HEK293 (cell line): ENCODE results near the gene EHD2.

Source experiments
- CTCF ChIP-seq: fragments of 450-650 bp; formaldehyde crosslinking; IDR thresholded peaks from 2 replicates; pipeline ENCODE4 v1.5.1; 2016; ENCODE audit warnings: missing biosample characterization, missing genetic modification characterization
- PATZ1 ChIP-seq: fragments of 450-650 bp; formaldehyde crosslinking; IDR thresholded peaks from 2 replicates; pipeline ENCODE4 v1.5.1; 2016; ENCODE audit warnings: missing biosample characterization, missing genetic modification characterization
- SETDB1 ChIP-seq: IDR thresholded peaks from one replicate; pipeline ENCODE4 v1.6.1; 2017; ENCODE audit warnings: mild to moderate bottlenecking, low read length, moderate library complexity, mixed read lengths; ENCODE audit not compliant: insufficient read length
- ZNF398 ChIP-seq: fragments of 450-650 bp; formaldehyde crosslinking; IDR thresholded peaks from 2 replicates; pipeline ENCODE4 v1.5.1; 2017; ENCODE audit warnings: missing biosample characterization, missing genetic modification characterization
- ZNF830 ChIP-seq: fragments of 450-650 bp; IDR thresholded peaks from 2 replicates; pipeline ENCODE4 v1.5.0; 2018; ENCODE audit warnings: missing biosample characterization, missing genetic modification characterization, low read depth, mild to moderate bottlenecking, moderate library complexity

GRCh38 chr19:47676811-47677210 lies 36.4 kb upstream of the EHD2 start:
- TF ChIP-seq CTCF, result no peak
- TF ChIP-seq SETDB1, result no peak
- no peak for TF ChIP-seq PATZ1 (tag by site-specific recombination)
- no peak for TF ChIP-seq ZNF398
- TF ChIP-seq ZNF830 (tag by site-specific recombination), result no peak
